Ishikawa (cell line): Measurements from ENCODE around the gene GPR89A.

ENCODE experiments used
- FOXM1 ChIP-seq: IDR thresholded peaks from 2 replicates; pipeline ENCODE4 v1.6.1; 2012; ENCODE audit warnings: low read depth, borderline replicate concordance
- TAF1 ChIP-seq: IDR thresholded peaks from 2 replicates; pipeline ENCODE4 v1.6.1; 2012; ENCODE audit warnings: low read depth, mild to moderate bottlenecking
- YY1 ChIP-seq: IDR thresholded peaks from 2 replicates; pipeline ENCODE4 v1.6.1; 2012; ENCODE audit warnings: low read depth
- ZBTB7A ChIP-seq: IDR thresholded peaks from 2 replicates; pipeline ENCODE4 v1.6.1; 2012; ENCODE audit warnings: low read depth

- TF ChIP-seq TAF1, result no peak
- no peak for TF ChIP-seq YY1
- no peak for TF ChIP-seq ZBTB7A
- no peak for TF ChIP-seq FOXM1
Measured at GRCh38 chr1:145696630-145696960, 88.8 kb downstream of the GPR89A start.
